ENCODE measurements around the gene MYOZ2.

The MYOZ2 gene

DNA sequence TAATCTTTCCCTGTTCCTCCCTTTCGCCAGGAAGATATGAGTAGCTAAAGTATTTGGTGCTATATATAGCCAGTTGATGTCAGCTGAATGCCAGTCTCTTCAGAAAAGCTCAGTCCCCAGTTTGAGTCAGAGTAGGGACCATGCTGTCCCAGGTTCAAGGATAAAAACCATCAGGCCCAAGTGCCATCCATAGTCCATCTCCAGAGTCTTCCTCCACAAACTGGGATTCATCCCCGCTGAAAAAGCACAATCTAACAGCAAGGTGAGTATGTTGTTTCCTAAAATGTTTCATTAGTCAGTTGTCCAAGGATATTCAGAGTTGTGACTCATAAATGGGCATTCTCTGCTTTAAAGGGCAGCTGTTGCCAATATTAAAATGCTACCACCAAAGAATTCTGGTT lies at the start of gene MYOZ2:
TSS of gene MYOZ2 (plus strand) at position 112 of the 401 bp plus-strand sequence. CDS start 694 bp downstream, outside the sequence.
- DNase-seq, result no peak

GRCh38 chr4:119087121-119087520 lies 48.5 kb upstream of the MYOZ2 start:
- DNase-seq, result no peak

DNA sequence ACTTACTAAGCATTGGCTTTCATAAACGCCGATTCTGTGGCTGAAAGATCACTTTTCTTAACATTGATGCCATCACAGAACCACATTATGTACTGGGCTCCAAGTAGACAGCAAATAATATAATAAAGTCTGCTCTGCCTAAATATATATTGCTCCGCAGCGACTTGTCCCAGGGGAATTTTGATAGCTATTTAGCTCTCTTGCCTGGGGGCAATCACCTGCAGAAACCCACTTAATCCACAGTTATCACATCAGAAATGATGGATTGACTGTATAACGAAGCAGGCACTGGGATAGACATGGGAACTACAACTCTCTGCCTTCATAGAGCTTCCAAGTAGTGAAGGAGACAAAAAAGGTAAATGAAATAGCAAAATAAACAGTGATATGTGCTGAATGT lies 48.0 kb upstream of the MYOZ2 start:
- no peak for DNase-seq

- DNase-seq, result no peak
These were observed 42.4 kb upstream of the MYOZ2 start for GRCh38 chr4:119093042-119093827.

GRCh38 chr4:119097282-119097900 lies 38.2 kb upstream of the MYOZ2 start:
- DNase-seq, result no peak

GRCh38 chr4:119098306-119098705 lies 37.3 kb upstream of the MYOZ2 start:
- DNase-seq, result no peak

- no peak for DNase-seq
These were observed 36.3 kb upstream of the MYOZ2 start for GRCh38 chr4:119099227-119099810.

DNA sequence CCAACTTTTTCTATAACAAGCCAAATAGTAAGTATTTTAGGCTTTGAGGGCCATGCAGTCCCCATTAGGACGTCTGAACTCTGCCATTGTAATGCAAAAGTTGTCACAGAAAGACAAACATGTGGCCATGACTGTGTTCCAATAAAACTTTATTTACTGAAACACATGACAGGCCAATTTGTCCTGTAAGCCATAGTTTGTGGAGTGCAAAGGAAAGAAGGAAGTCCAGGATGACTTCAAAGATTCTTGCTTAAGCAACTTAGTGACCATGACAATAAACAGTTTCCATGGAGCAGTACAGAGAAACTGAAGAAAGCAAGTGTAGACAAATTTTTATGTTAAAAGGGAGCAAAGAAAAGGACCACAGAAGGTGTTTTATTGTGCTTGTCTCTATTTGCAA lies 35.0 kb upstream of the MYOZ2 start:
- no peak for DNase-seq

GRCh38 chr4:119103263-119103662 lies 32.4 kb upstream of the MYOZ2 start:
- no peak for DNase-seq

GRCh38 chr4:119104644-119105273 lies 30.9 kb upstream of the MYOZ2 start:
- no peak for DNase-seq

GRCh38 chr4:119105605-119106004 lies 30.0 kb upstream of the MYOZ2 start:
- DNase-seq, result no peak

DNA sequence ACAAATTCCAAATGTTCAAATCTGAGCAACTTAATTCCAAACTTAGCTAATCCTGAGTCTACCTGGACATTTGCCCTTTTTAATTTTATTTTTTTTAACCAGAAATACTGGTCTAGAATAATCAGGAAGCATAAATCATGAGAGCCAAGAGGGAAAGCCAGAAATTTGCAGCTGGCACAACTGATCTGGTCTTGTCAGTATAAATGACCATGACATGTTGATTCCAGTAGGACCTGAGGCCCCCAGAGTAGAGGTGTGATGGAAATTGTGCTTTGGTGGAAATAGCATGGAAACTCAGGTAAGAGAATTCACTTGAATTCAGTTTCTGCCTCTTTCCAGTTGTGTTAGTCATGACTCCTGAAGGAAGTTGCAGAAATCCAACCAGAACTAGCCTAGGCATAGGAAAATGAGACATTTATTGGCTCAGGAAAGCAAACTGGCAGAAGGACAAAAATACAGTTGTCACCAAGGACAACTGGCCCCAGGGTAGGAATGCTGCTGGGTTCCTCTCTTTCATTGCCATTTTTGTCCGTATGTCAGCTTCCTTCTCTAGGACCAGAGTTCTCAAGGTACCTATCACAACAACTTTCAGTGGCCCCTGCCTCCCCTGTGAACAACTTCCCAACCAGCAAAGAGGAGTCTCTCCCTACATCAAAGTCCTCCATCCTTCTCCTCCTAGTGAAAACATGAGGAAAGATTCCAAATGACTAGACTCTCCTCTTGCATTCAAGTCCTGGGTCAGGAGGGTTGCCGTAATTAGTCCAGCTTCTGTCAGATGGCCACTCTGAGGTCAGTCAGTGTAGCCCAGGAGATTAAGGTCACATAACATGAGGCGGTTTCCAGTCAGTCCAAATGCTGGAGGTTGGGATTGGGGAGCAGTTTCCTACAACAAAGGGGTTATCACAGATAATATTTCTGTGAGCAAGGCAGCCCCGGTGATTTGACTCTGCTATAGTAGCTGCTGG lies 29.3 kb upstream of the MYOZ2 start:
- no peak for DNase-seq

GRCh38 chr4:119110121-119110520 lies 25.5 kb upstream of the MYOZ2 start:
- DNase-seq, result no peak

- DNase-seq, result no peak
These were observed 24.3 kb upstream of the MYOZ2 start for GRCh38 chr4:119111296-119111695.

DNA sequence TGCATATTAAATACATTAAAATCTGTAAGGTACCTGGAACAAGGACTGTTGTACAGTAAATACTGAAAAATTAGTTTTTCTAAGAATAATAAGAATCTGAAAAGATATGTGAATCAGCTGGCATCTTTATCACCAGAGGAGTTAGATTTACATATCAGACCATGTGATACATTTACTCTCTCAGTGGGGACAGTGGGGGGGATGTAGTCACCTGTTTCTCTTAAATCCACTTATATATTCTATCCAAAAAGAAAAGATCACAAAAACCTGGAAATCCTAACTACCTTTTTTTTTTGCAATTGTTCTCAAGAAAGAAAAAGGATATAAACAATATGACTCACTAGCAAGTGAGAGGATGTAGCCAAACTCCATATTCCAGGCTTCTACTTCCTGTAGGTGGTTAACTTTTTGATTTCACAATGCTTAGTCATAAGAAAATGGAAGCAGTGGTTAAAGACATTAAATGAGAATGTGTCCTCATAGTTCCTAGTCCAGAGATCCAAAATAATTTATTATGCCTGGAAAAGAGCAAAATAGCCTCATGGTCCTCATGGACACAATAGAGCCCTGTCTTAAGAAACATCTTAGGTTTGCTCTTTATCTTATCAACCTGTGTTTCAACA lies 22.5 kb upstream of the MYOZ2 start:
- DNase-seq, result no peak

DNA sequence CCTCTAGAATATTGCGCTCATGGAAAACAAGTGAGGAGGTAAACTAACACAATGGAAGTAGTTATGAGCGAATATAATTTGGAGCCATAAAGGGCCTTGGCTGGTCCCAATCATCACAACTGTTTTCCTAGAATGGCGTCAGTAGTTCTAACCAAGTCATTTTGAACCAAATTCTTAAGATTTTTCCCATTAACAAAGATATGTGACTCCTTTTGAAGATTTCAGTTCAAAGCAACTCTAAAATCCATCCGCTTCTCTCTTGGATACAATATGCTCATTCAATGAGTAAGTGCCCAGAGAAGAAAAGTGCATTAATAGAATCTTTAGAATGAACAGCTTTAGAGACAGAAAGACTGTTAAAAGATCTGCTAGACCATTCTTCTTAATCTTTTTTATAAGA lies 19.6 kb upstream of the MYOZ2 start:
- no peak for DNase-seq

GRCh38 chr4:119116925-119117900 lies 18.4 kb upstream of the MYOZ2 start:
- DNase-seq, result no peak

DNA sequence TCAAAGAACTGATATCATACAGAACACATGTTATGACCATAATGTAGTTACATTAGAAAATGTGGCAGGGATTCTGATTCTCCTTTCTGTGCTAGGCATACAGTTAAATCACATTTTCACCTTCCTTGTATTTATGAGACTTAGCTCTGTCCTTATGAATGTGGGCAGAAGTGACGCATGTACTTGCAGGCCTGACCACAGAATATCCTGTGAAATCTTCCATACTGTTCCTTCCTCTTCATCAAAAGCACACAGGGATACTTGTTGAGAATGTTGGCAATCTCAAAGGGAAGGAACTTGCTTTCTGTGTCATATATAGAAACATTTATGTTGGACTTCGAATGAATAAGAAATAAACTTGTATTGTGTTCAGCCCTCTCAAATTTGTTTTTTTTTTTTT lies 17.2 kb upstream of the MYOZ2 start:
- DNase-seq, result no peak

- DNase-seq, result no peak
These were observed 11.3 kb upstream of the MYOZ2 start for GRCh38 chr4:119124352-119124751.

GRCh38 chr4:119125931-119126330 lies 9.7 kb upstream of the MYOZ2 start:
- DNase-seq, result no peak

GRCh38 chr4:119128148-119128547 lies 7.5 kb upstream of the MYOZ2 start:
- DNase-seq, result no peak

Data from stimulated activated CD8-positive, alpha-beta memory T cell treated with anti-CD3 and anti-CD28 coated beads, Interleukin-4, amount 100 ng/mL, for 48 hours (primary cell).